ENCODE data around the gene PTPRN2.

The PTPRN2 gene

GRCh38 chr7:157961731-157962457 is 625.7 kb downstream of the PTPRN2 start:
- no peak overlapping the region for H3K27ac Mint-ChIP-seq
- no peak overlapping the region for H3K4me3 Mint-ChIP-seq
- TF ChIP-seq, protein P1, sequence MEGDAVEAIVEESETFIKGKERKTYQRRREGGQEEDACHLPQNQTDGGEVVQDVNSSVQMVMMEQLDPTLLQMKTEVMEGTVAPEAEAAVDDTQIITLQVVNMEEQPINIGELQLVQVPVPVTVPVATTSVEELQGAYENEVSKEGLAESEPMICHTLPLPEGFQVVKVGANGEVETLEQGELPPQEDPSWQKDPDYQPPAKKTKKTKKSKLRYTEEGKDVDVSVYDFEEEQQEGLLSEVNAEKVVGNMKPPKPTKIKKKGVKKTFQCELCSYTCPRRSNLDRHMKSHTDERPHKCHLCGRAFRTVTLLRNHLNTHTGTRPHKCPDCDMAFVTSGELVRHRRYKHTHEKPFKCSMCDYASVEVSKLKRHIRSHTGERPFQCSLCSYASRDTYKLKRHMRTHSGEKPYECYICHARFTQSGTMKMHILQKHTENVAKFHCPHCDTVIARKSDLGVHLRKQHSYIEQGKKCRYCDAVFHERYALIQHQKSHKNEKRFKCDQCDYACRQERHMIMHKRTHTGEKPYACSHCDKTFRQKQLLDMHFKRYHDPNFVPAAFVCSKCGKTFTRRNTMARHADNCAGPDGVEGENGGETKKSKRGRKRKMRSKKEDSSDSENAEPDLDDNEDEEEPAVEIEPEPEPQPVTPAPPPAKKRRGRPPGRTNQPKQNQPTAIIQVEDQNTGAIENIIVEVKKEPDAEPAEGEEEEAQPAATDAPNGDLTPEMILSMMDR (IDR thresholded peaks at IDR 0.05) = no peak
- no peaks in the 10 kb centered on the region for H3K36me3 Mint-ChIP-seq (ENCODE audit: low read depth)
- no peak for DNase-seq
- H3K27me3 Mint-ChIP-seq (ENCODE audit: low read depth, poor library complexity) = peaks cover 58% of the 10 kb centered on the region
- H3K9me3 Mint-ChIP-seq = peaks cover 18% of the 10 kb centered on the region
- H3K4me1 Mint-ChIP-seq = no peaks in the 10 kb centered on the region

DNA sequence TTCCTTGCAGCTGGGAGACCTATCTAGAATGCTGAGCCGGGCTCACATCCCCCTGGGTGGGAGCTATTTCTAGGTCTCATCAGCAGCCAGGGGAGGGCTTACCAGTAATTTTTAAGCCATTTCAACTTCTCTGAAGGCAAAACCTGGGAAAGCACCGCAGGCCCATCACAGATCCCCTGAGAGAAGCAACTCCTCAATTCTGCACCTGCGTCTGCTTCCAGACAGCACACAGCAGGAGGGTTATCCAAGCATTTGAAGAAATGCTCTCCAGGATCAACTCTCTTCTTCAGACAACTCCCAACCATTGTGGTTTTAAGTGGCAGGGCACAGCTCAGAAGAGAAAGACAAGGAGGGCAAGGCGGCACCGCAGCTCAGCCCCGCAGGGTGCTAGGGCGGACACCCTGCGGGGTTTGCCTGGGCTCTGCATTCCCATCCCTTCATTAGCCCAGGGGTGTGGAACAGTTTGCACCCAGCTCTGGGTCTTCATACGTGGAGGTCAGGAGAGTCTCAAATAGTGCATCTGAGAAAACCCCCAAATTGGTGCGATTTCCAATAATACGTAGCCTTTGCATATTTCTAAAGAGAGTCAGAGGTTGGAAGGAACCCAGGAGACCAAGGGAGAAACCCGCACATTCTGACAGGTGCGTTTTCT is 632.1 kb downstream of the PTPRN2 start:
- TF ChIP-seq, protein P1 (IDR thresholded peaks at IDR 0.05) = no peak
- no peak overlapping the region for H3K27ac Mint-ChIP-seq
- peaks cover 51% of the 10 kb centered on the region for H3K27me3 Mint-ChIP-seq (ENCODE audit: low read depth, poor library complexity)
- DNase-seq = no peak
- no peaks in the 10 kb centered on the region for H3K4me1 Mint-ChIP-seq
- H3K9me3 Mint-ChIP-seq = peaks cover 24% of the 10 kb centered on the region
- H3K4me3 Mint-ChIP-seq = no peak overlapping the region
- H3K36me3 Mint-ChIP-seq (ENCODE audit: low read depth) = no peaks in the 10 kb centered on the region

GRCh38 chr7:157954901-157955300 is 632.7 kb downstream of the PTPRN2 start:
- TF ChIP-seq, protein P1 (IDR thresholded peaks at IDR 0.05) = no peak
- Mint-ChIP-seq H3K4me1 (no peaks in the 10 kb centered on the region), H3K27ac (no peak overlapping the region), H3K36me3 (ENCODE audit: low read depth) (no peaks in the 10 kb centered on the region), H3K9me3 (peaks cover 30% of the 10 kb centered on the region), H3K27me3 (ENCODE audit: low read depth, poor library complexity) (peaks cover 48% of the 10 kb centered on the region), H3K4me3 (no peak overlapping the region)
- no peak for DNase-seq

DNA sequence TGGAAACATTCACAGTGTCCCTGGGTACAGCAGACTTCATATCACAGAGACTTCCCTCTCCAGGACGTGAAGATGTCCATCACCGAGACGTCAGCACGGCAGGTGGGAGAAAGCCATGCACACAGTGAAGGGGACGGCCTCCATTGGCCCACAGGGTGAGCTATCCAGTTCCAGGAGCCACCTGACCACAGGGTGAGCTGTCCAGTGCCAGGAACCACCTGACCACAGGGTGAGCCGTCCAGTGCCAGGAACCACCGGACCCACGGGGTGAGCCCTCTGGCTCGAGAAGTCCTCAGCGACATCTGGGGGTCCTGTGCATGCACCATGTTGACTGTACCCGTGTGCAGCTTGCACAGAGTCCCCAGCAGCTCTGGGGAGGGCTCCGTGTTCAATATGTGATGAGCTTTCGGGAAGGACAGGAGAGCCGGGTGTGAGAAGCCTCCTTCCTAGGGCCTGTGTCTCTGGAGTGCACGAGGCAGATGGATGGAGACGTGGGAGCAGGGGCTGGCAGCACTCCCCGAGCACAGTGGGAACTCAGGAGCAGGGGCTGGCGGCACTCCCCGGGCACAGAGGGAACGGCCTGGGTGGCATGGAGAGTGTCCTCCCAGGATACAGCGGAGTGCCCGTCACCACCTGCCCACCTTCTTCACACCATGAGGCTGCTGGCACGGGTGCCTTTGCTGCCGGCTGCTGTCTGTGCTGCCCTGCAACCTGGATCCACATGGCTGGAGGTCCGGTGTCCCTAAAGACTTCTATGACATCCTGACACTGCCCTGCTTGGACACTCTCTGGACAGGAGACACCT is 634.6 kb downstream of the PTPRN2 start:
- DNase-seq = no peak
- Mint-ChIP-seq H3K27me3 (ENCODE audit: low read depth, poor library complexity) (peaks cover 42% of the 10 kb centered on the region), H3K27ac (no peak overlapping the region), H3K4me1 (no peaks in the 10 kb centered on the region), H3K9me3 (peaks cover 32% of the 10 kb centered on the region), H3K4me3 (no peak overlapping the region), H3K36me3 (ENCODE audit: low read depth) (no peaks in the 10 kb centered on the region)
- TF ChIP-seq, protein P1 (IDR thresholded peaks at IDR 0.05) = no peak

GRCh38 chr7:157952050-157952667 is 635.5 kb downstream of the PTPRN2 start:
- H3K9me3 Mint-ChIP-seq = peaks cover 35% of the 10 kb centered on the region
- H3K36me3 Mint-ChIP-seq (ENCODE audit: low read depth) = peaks cover 4% of the 10 kb centered on the region
- H3K27ac Mint-ChIP-seq = no peak overlapping the region
- H3K4me3 Mint-ChIP-seq = no peak overlapping the region
- TF ChIP-seq, protein P1 (IDR thresholded peaks at IDR 0.05) = no peak
- no peaks in the 10 kb centered on the region for H3K4me1 Mint-ChIP-seq
- peaks cover 42% of the 10 kb centered on the region for H3K27me3 Mint-ChIP-seq (ENCODE audit: low read depth, poor library complexity)
- no peak for DNase-seq

All from nephron progenitor cell (in vitro differentiated cells).